H9 (cell line): ENCODE measurements around the gene GPR135. TPM values are rescaled to one million over a fixed set of nuclear protein-coding genes. Genes with fewer than 3 reads are reported as not detected.

Source experiments
- DNase-seq: peaks from one replicate; pipeline ENCODE4 v3.0.0-alpha.2; 2017
- H2AFZ ChIP-seq: one replicate; pipeline ENCODE4 v1.6.1; 2013; ENCODE audit warnings: mild to moderate bottlenecking, low read length, control low read depth, moderate library complexity
- H2AK5ac ChIP-seq: 2 replicates; pipeline ENCODE4 v1.6.1; 2013; ENCODE audit warnings: low read length, control low read depth, mixed read lengths; ENCODE audit not compliant: insufficient read length
- H2BK120ac ChIP-seq: one replicate; pipeline ENCODE4 v1.6.1; 2013; ENCODE audit warnings: low read depth, mild to moderate bottlenecking, low read length, control low read depth, inconsistent platforms; ENCODE audit not compliant: poor library complexity, severe bottlenecking
- H2BK12ac ChIP-seq: 2 replicates; pipeline ENCODE4 v1.6.1; 2013; ENCODE audit warnings: low read length, control low read depth, mixed read lengths, low read depth; ENCODE audit not compliant: insufficient read length
- H2BK15ac ChIP-seq: 2 replicates; pipeline ENCODE4 v1.6.1; 2013; ENCODE audit warnings: low read depth, low read length, control low read depth
- H2BK20ac ChIP-seq: one replicate; pipeline ENCODE4 v1.6.1; 2013; ENCODE audit warnings: low read depth, mild to moderate bottlenecking, low read length, control low read depth, inconsistent platforms; ENCODE audit not compliant: poor library complexity, severe bottlenecking
- H2BK5ac ChIP-seq: 2 replicates; pipeline ENCODE4 v1.6.1; 2013; ENCODE audit warnings: low read length, control low read depth, mixed read lengths; ENCODE audit not compliant: insufficient read length
- H3K14ac ChIP-seq: 2 replicates; pipeline ENCODE4 v1.6.1; 2013; ENCODE audit warnings: low read length, control low read depth; ENCODE audit not compliant: insufficient read depth
- H3K18ac ChIP-seq: 2 replicates; pipeline ENCODE4 v1.6.1; 2013; ENCODE audit warnings: low read depth, mild to moderate bottlenecking, mixed read lengths, low read length, control low read depth; ENCODE audit not compliant: insufficient read length
- H3K23ac ChIP-seq: 2 replicates; pipeline ENCODE4 v1.6.1; 2013; ENCODE audit warnings: low read length, control low read depth, mixed read lengths, low read depth; ENCODE audit not compliant: insufficient read length
- H3K23me2 ChIP-seq: 2 replicates; pipeline ENCODE4 v1.6.1; 2013; ENCODE audit warnings: low read depth, mild to moderate bottlenecking, mixed read lengths, low read length, control low read depth; ENCODE audit not compliant: insufficient read length, poor library complexity, severe bottlenecking
- H3K27ac ChIP-seq: 2 replicates; pipeline ENCODE4 v1.5.1; 2013; ENCODE audit warnings: low read length, control low read depth, mixed read lengths, low read depth; ENCODE audit not compliant: insufficient read length
- H3K27me3 ChIP-seq: 2 replicates; pipeline ENCODE4 v1.6.1; 2013; ENCODE audit warnings: low read length, control low read depth, inconsistent platforms; ENCODE audit not compliant: insufficient read depth
- H3K4ac ChIP-seq: 2 replicates; pipeline ENCODE4 v1.6.1; 2013; ENCODE audit warnings: low read depth, mild to moderate bottlenecking, control low read depth, inconsistent platforms, low read length, moderate library complexity
- H3K4me1 ChIP-seq: 2 replicates; pipeline ENCODE4 v1.6.1; 2013; ENCODE audit warnings: low read length, control low read depth, inconsistent platforms; ENCODE audit not compliant: insufficient read depth
- H3K4me2 ChIP-seq: 2 replicates; pipeline ENCODE4 v1.6.1; 2013; ENCODE audit warnings: low read length, control low read depth, mixed read lengths; ENCODE audit not compliant: insufficient read length, insufficient read depth
- H3K56ac ChIP-seq: 2 replicates; pipeline ENCODE4 v1.6.1; 2013; ENCODE audit warnings: low read depth, mild to moderate bottlenecking, mixed read lengths, low read length, control low read depth; ENCODE audit not compliant: insufficient read length
- H3K79me1 ChIP-seq: 2 replicates; pipeline ENCODE4 v1.6.1; 2013; ENCODE audit warnings: low read depth, mild to moderate bottlenecking, moderate library complexity, low read length, control low read depth, inconsistent platforms; ENCODE audit not compliant: insufficient read depth, poor library complexity, severe bottlenecking
- H3K79me2 ChIP-seq: 2 replicates; pipeline ENCODE4 v1.6.1; 2013; ENCODE audit warnings: low read length, control low read depth, inconsistent platforms; ENCODE audit not compliant: insufficient read depth
- H3K9ac ChIP-seq: 2 replicates; pipeline ENCODE4 v1.6.1; 2013; ENCODE audit warnings: low read length, control low read depth, mixed read lengths; ENCODE audit not compliant: insufficient read length; ENCODE audit errors: extremely low read depth
- H3K9me3 ChIP-seq: one replicate; pipeline ENCODE4 v1.6.1; 2013; ENCODE audit warnings: low read depth, low read length, inconsistent platforms; ENCODE audit not compliant: control insufficient read depth
- H3T11ph ChIP-seq: one replicate; pipeline ENCODE4 v1.6.1; 2013; ENCODE audit warnings: mild to moderate bottlenecking, low read length, control low read depth, inconsistent platforms
- H4K20me1 ChIP-seq: one replicate; pipeline ENCODE4 v1.6.1; 2013; ENCODE audit not compliant: control insufficient read depth, insufficient read length, insufficient read depth
- H4K5ac ChIP-seq: 2 replicates; pipeline ENCODE4 v1.6.1; 2013; ENCODE audit warnings: low read depth, mild to moderate bottlenecking, mixed read lengths, low read length, control low read depth; ENCODE audit not compliant: insufficient read length
- H4K8ac ChIP-seq: replicated peaks from 2 replicates; pipeline ENCODE4 v1.6.1; 2013; ENCODE audit warnings: low read length, control low read depth, mixed read lengths, low read depth; ENCODE audit not compliant: insufficient read length
- H4K91ac ChIP-seq: 2 replicates; pipeline ENCODE4 v1.6.1; 2013; ENCODE audit warnings: low read depth, mild to moderate bottlenecking, moderate library complexity, mixed read lengths, low read length, control low read depth; ENCODE audit not compliant: insufficient read length
- H3K27ac Mint-ChIP-seq, 3 experiments: 2 replicates in 2 of 3; 3 replicates in 1 of 3; pipeline ENCODE4 v1.8.0; 2020 to 2021; ENCODE audit warnings: mixed read lengths in 3 of 3, mild to moderate bottlenecking in 1 of 3, moderate library complexity in 1 of 3
- H3K27me3 Mint-ChIP-seq: 2 replicates; pipeline ENCODE4 v1.8.0; 2021; ENCODE audit warnings: low read depth, mild to moderate bottlenecking, moderate library complexity, mixed read lengths
- H3K36me3 Mint-ChIP-seq, 3 experiments: 2 replicates in 2 of 3; 3 replicates in 1 of 3; pipeline ENCODE4 v1.8.0; 2020 to 2021; ENCODE audit warnings: low read depth in 3 of 3, mixed read lengths in 3 of 3; ENCODE audit not compliant: insufficient read depth in 1 of 3
- H3K4me1 Mint-ChIP-seq, 2 experiments: 2 replicates each; pipeline ENCODE4 v1.8.0; 2020; ENCODE audit warnings: mixed read lengths in 2 of 2
- H3K4me3 Mint-ChIP-seq, 2 experiments: 2 replicates in 1 of 2; 3 replicates in 1 of 2; pipeline ENCODE4 v1.8.0; 2020 to 2021; ENCODE audit warnings: mild to moderate bottlenecking in 2 of 2, mixed read lengths in 2 of 2, moderate library complexity in 1 of 2
- H3K9me3 Mint-ChIP-seq, 2 experiments: 2 replicates in 1 of 2; 3 replicates in 1 of 2; pipeline ENCODE4 v1.8.0; 2020; ENCODE audit warnings: mild to moderate bottlenecking in 2 of 2, mixed read lengths in 2 of 2, moderate library complexity in 1 of 2
- WGBS: extraction: QIAGEN DNeasy Blood & Tissue Kit; methylation state at CpG from one replicate; pipeline ENCODE4 v1.1.7; 2013; ENCODE audit warnings: missing lambda C conversion rate, low lambda C conversion rate, mixed read lengths; ENCODE audit not compliant: insufficient read length; ENCODE audit errors: extremely low coverage; 5-methylcytosine and 5-hydroxymethylcytosine counted together
- total RNA-seq: library from RNA; stranded (reverse); gene quantifications from 2 replicates; pipeline ENCODE4 v1.2.1, GENCODE V29; 2021
- TF ChIP-seq, protein P1 (sequence below): fragments of 200-600 bp; sonication (generic); conservative IDR thresholded peaks from 3 replicates; pipeline ENCODE4 v1.8.0; 2021; ENCODE audit warnings: antibody characterized with exemption, mild to moderate bottlenecking

GPR135 gene
- total RNA-seq, 1 experiment from 2014 or later: 1.9 TPM

DNA sequence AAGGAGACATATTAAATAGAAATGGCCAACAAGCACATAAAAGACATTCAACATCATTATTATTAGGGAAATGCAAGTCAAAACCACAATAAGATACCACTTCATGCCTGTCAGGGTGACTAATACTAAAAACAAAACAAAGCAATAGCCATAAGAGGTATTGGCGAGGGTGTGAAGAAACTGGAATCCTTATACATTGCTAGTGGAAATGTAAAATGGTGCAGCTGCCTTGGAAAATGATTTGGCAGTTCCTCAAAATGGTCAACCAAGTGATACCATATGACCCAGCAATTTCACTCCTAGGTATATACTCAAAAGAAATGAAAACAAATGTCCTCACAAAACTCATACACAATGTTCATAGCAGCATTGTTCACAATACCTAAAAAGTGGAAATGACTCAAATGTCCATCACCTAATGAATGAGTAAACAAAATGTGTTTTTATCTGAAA is 27.0 kb downstream of the GPR135 start:
- Histone ChIP-seq H4K91ac (no peak overlapping the region), H3K79me2 (no peaks in the 10 kb centered on the region), H3K4ac (no peak overlapping the region), H2BK20ac (no peak overlapping the region), H3K27me3 (no peaks in the 10 kb centered on the region), H3T11ph (no peak overlapping the region), H3K18ac (no peak overlapping the region), H3K27ac (no peak overlapping the region), H3K79me1 (no peaks in the 10 kb centered on the region), H3K14ac (no peak overlapping the region), H3K4me2 (no peak overlapping the region), H3K23me2 (no peaks in the 10 kb centered on the region), H2AK5ac (no peak overlapping the region), H2BK12ac (no peak overlapping the region), H4K5ac (no peak overlapping the region), H3K4me1 (no peaks in the 10 kb centered on the region), H4K8ac (no peak overlapping the region), H3K9me3 (no peaks in the 10 kb centered on the region), H2BK120ac (no peak overlapping the region), H2BK15ac (no peak overlapping the region), H3K23ac (no peak overlapping the region), H2AFZ (no peak overlapping the region), H3K9ac (no peak overlapping the region), H4K20me1 (no peaks in the 10 kb centered on the region), H3K56ac (no peak overlapping the region), H2BK5ac (no peak overlapping the region)
- no CpG with 5 or more reads among the region's 1 CpG for WGBS
- Mint-ChIP-seq H3K27ac (no peak overlapping the region), H3K4me3 (no peak overlapping the region), H3K4me1 (peaks cover 0 to 3% of the 10 kb centered on the region in 2 experiments; a peak in 1 of 4 replicates), H3K9me3 (no peaks in the 10 kb centered on the region), H3K36me3 (no peaks in the 10 kb centered on the region; a peak in 1 of 7 replicates), H3K27me3 (no peaks in the 10 kb centered on the region)
- DNase-seq: no peak
- TF ChIP-seq, protein P1, sequence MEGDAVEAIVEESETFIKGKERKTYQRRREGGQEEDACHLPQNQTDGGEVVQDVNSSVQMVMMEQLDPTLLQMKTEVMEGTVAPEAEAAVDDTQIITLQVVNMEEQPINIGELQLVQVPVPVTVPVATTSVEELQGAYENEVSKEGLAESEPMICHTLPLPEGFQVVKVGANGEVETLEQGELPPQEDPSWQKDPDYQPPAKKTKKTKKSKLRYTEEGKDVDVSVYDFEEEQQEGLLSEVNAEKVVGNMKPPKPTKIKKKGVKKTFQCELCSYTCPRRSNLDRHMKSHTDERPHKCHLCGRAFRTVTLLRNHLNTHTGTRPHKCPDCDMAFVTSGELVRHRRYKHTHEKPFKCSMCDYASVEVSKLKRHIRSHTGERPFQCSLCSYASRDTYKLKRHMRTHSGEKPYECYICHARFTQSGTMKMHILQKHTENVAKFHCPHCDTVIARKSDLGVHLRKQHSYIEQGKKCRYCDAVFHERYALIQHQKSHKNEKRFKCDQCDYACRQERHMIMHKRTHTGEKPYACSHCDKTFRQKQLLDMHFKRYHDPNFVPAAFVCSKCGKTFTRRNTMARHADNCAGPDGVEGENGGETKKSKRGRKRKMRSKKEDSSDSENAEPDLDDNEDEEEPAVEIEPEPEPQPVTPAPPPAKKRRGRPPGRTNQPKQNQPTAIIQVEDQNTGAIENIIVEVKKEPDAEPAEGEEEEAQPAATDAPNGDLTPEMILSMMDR: no peak
